Body of pancreas (tissue), 4 donors: ENCODE measurements around the gene GNLY. TPM values are rescaled to one million over a fixed set of nuclear protein-coding genes. Genes with fewer than 3 reads are reported as not detected.

Experiments used
- ATAC-seq: fragments of 150-250 bp; one replicate; pipeline ENCODE4 v1.9.1; 2016
- DNase-seq, 4 donors: peaks; one replicate each; pipeline ENCODE4 v3.0.0-alpha.2; 2019
- H3K27ac ChIP-seq, 4 donors: fragments of 200-600 bp; sonication (generic); 1 replicate in 3 of 4; 2 replicates in 1 of 4; pipeline versions ENCODE4 v1.5.1 to v1.6.1; 2016 to 2019; ENCODE audit warnings: mild to moderate bottlenecking in 1 of 4, mixed read lengths in 1 of 4, moderate library complexity in 1 of 4
- H3K27me3 ChIP-seq, 2 donors: fragments of 200-600 bp; sonication (generic); one replicate each; pipeline ENCODE4 v1.6.0; 2016; ENCODE audit warnings: mild to moderate bottlenecking in 1 of 2
- H3K36me3 ChIP-seq, 2 donors: fragments of 200-600 bp; sonication (generic); replicated peaks in 1 of 2; 2 replicates each; pipeline ENCODE4 v1.5.1; 2016; ENCODE audit warnings: low read depth in 2 of 2; ENCODE audit not compliant: insufficient read depth in 1 of 2
- H3K4me1 ChIP-seq: fragments of 200-600 bp; sonication (generic); one replicate; pipeline ENCODE4 v1.6.0; 2016
- H3K4me3 ChIP-seq, 2 donors: fragments of 200-600 bp; sonication (generic); 1 replicate in 1 of 2; 2 replicates in 1 of 2; pipeline ENCODE4 v1.5.1; 2016 to 2019
- H3K9me3 ChIP-seq, 3 donors: fragments of 200-600 bp; sonication (generic); 1 replicate in 2 of 3; 2 replicates in 1 of 3; pipeline ENCODE4 v1.5.1; 2016
- CTCF ChIP-seq, 7 experiments: fragments of 450-650 bp in 4 of 7; fragments of 200-600 bp in 3 of 7; sonication (generic) in 3 of 7; IDR thresholded peaks; one replicate each; pipeline ENCODE4 v1.5.1; 2016 to 2019; ENCODE audit warnings: antibody characterized with exemption in 7 of 7
- POLR2A ChIP-seq, 3 donors: fragments of 450-650 bp; IDR thresholded peaks; one replicate each; pipeline ENCODE4 v1.6.1; 2016; ENCODE audit warnings: antibody characterized with exemption in 3 of 3, mild to moderate bottlenecking in 2 of 3
- WGBS, 2 donors: methylation state at CpG; one replicate each; pipeline ENCODE4 v1.1.5; 2017; 5-methylcytosine and 5-hydroxymethylcytosine counted together
- intact Hi-C: fragments of 100-400 bp; cut with DNase I; formaldehyde crosslinking; loops from one replicate; pipeline ENCODE4 v1.15.1; 2023
- total RNA-seq, 2 donors: library from RNA; depleted of rRNA; stranded (reverse); fragments of >200 nt; gene quantifications; one replicate each; pipeline ENCODE4 v1.1.0, GENCODE V29; 2016

The GNLY gene
- total RNA-seq, 2 donors from 2014 or later: 5.6 TPM; not detected in 1

- no peaks in the 10 kb centered on the region for H3K9me3 ChIP-seq
- no peaks in the 10 kb centered on the region for H3K36me3 ChIP-seq
- no peak for ATAC-seq
- TF ChIP-seq POLR2A (IDR thresholded peaks at IDR 0.05) (no peak), CTCF (IDR thresholded peaks at IDR 0.05) (no peak)
- no peaks in the 10 kb centered on the region for H3K27me3 ChIP-seq
- H3K27ac ChIP-seq: no peak overlapping the region
- no peak for DNase-seq
- H3K4me1 ChIP-seq: peaks cover 12% of the 10 kb centered on the region
- intact Hi-C loops: loop anchor here (10.0 kb wide), 1 partner anchor 363 kb away; no protein-coding TSS in a partner anchor
- 85 to 89% methylated on average over 4 of the region's 4 CpGs for WGBS, 2 donors
- H3K4me3 ChIP-seq: no peak overlapping the region
Measured at GRCh38 chr2:85721641-85722040, 27.5 kb downstream of the GNLY start.

GRCh38 chr2:85722519-85722918, 28.4 kb downstream of the GNLY start:
- H3K9me3 ChIP-seq: no peaks in the 10 kb centered on the region
- H3K27ac ChIP-seq: no peak overlapping the region
- H3K4me1 ChIP-seq: peaks cover 12% of the 10 kb centered on the region
- intact Hi-C loops: loop anchor here (10.0 kb wide), 1 partner anchor 362 kb away; no protein-coding TSS in a partner anchor
- ATAC-seq: no peak
- WGBS, 2 donors: 83 to 96% methylated on average over 5 to 6 of the region's 6 CpGs
- TF ChIP-seq CTCF (IDR thresholded peaks at IDR 0.05): no peak
- no peak for TF ChIP-seq POLR2A (IDR thresholded peaks at IDR 0.05)
- no peak for DNase-seq
- H3K4me3 ChIP-seq: no peak overlapping the region
- no peaks in the 10 kb centered on the region for H3K36me3 ChIP-seq
- H3K27me3 ChIP-seq: no peaks in the 10 kb centered on the region

- Histone ChIP-seq H3K4me3 (no peak overlapping the region), H3K9me3 (no peaks in the 10 kb centered on the region), H3K36me3 (no peaks in the 10 kb centered on the region), H3K27ac (no peak overlapping the region), H3K4me1 (peaks cover 11% of the 10 kb centered on the region), H3K27me3 (no peaks in the 10 kb centered on the region)
- ATAC-seq: no peak
- intact Hi-C loops: loop anchor here (10.0 kb wide), 1 partner anchor 361 kb away; no protein-coding TSS in a partner anchor
- DNase-seq: no peak
- WGBS, 2 donors: 100% methylated on average over 2 of the region's 2 CpGs
- TF ChIP-seq CTCF (IDR thresholded peaks at IDR 0.05): no peak
Measured at GRCh38 chr2:85723707-85724360, 29.7 kb downstream of the GNLY start.

GRCh38 chr2:85724731-85725181, 30.6 kb downstream of the GNLY start:
- 83% methylated on average over 5 of the region's 5 CpGs for WGBS, 2 donors
- H3K9me3 ChIP-seq: no peaks in the 10 kb centered on the region
- intact Hi-C loops: loop anchor here (10.0 kb wide), 1 partner anchor 360 kb away; no protein-coding TSS in a partner anchor
- no peaks in the 10 kb centered on the region for H3K36me3 ChIP-seq
- no peak for ATAC-seq
- TF ChIP-seq CTCF (IDR thresholded peaks at IDR 0.05) (no peak), POLR2A (IDR thresholded peaks at IDR 0.05) (no peak)
- H3K27ac ChIP-seq: no peak overlapping the region
- no peak for DNase-seq
- no peaks in the 10 kb centered on the region for H3K27me3 ChIP-seq
- H3K4me1 ChIP-seq: peaks cover 8% of the 10 kb centered on the region
- H3K4me3 ChIP-seq: no peak overlapping the region

- no peak for TF ChIP-seq POLR2A (IDR thresholded peaks at IDR 0.05)
- TF ChIP-seq CTCF (IDR thresholded peaks at IDR 0.05): no peak
- intact Hi-C loops: loop anchor here (10.0 kb wide), 1 partner anchor 359 kb away; no protein-coding TSS in a partner anchor
- Histone ChIP-seq H3K27me3 (no peaks in the 10 kb centered on the region), H3K27ac (no peak overlapping the region), H3K4me3 (no peak overlapping the region), H3K36me3 (no peaks in the 10 kb centered on the region), H3K9me3 (no peaks in the 10 kb centered on the region), H3K4me1 (peaks cover 8% of the 10 kb centered on the region)
- 32 to 44% methylated on average over 2 of the region's 2 CpGs for WGBS, 2 donors
- no peak for DNase-seq
- ATAC-seq: no peak
Measured at GRCh38 chr2:85725451-85725850, 31.3 kb downstream of the GNLY start.
